OCI-LY7 (cell line): ENCODE data around the gene HLA-B.
"Not testable (repeated sequence)": the region's sequence is repeated elsewhere in the genome, so short reads cannot be mapped to it uniquely, and the experiment has no call there.

Experiments
- EZH2phosphoT487 ChIP-seq: fragments of 200-600 bp; sonication (generic); IDR thresholded peaks from 2 replicates; pipeline ENCODE4 v1.6.1; 2018; ENCODE audit warnings: low read depth, borderline replicate concordance, mild to moderate bottlenecking, mixed run types, antibody characterized with exemption, low read length, moderate library complexity, mixed read lengths
- TF ChIP-seq, protein P1 (sequence below): fragments of 200-600 bp; sonication (generic); conservative IDR thresholded peaks from 2 replicates; pipeline ENCODE4 v1.5.1; 2014; ENCODE audit warnings: mild to moderate bottlenecking, antibody characterized with exemption, low read length, moderate library complexity, mixed read lengths

DNA sequence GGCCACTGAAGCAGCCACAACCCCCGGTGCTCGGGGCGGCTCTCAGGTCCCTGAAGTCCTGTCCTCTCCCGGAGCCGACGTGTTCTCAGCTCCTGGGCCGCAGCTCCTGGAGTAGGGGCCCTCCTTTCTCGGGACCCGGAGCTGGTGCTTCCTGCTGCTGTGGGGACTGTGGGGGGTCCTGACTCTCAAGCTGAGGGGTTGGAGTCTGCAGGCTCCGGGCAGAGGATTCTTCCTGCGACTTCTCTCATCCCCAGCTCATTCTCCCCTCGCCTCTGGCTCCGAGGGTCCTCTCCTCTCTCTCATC lies 47.0 kb upstream of the HLA-B start:
- TF ChIP-seq, protein P1, sequence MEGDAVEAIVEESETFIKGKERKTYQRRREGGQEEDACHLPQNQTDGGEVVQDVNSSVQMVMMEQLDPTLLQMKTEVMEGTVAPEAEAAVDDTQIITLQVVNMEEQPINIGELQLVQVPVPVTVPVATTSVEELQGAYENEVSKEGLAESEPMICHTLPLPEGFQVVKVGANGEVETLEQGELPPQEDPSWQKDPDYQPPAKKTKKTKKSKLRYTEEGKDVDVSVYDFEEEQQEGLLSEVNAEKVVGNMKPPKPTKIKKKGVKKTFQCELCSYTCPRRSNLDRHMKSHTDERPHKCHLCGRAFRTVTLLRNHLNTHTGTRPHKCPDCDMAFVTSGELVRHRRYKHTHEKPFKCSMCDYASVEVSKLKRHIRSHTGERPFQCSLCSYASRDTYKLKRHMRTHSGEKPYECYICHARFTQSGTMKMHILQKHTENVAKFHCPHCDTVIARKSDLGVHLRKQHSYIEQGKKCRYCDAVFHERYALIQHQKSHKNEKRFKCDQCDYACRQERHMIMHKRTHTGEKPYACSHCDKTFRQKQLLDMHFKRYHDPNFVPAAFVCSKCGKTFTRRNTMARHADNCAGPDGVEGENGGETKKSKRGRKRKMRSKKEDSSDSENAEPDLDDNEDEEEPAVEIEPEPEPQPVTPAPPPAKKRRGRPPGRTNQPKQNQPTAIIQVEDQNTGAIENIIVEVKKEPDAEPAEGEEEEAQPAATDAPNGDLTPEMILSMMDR, result not testable (repeated sequence)
- not testable (repeated sequence) for TF ChIP-seq EZH2phosphoT487
